Aorta (tissue), 5 donors: Measurements from ENCODE around the gene CIT. TPM values are rescaled to one million over a fixed set of nuclear protein-coding genes. Genes with fewer than 3 reads are reported as not detected.

Source experiments
- ATAC-seq: fragments of 200-7000 bp; cut with Tn5 transposase; one replicate; pipeline ENCODE4 v1.9.1; 2022; ENCODE audit warnings: moderate library complexity; ENCODE audit not compliant: low FRiP score
- DNase-seq, 2 donors: peaks; one replicate each; pipeline ENCODE4 v3.0.0-alpha.2; 2020
- H3K27ac ChIP-seq, 2 donors: one replicate each; pipeline ENCODE4 v1.5.1; 2013; ENCODE audit warnings: low read length in 2 of 2, mild to moderate bottlenecking in 2 of 2, moderate library complexity in 2 of 2, control low read depth in 1 of 2, inconsistent platforms in 1 of 2, low read depth in 1 of 2
- H3K27me3 ChIP-seq, 2 donors: one replicate each; pipeline ENCODE4 v1.6.1; 2013; ENCODE audit warnings: control low read depth in 1 of 2, low read length in 1 of 2, mild to moderate bottlenecking in 1 of 2, moderate library complexity in 1 of 2; ENCODE audit not compliant: insufficient read depth in 2 of 2, control insufficient read depth in 1 of 2
- H3K36me3 ChIP-seq, 2 donors: one replicate each; pipeline ENCODE4 v1.6.1; 2013; ENCODE audit warnings: control low read depth in 1 of 2, low read length in 1 of 2, mild to moderate bottlenecking in 1 of 2; ENCODE audit not compliant: insufficient read depth in 2 of 2, control insufficient read depth in 1 of 2
- H3K4me1 ChIP-seq, 2 donors: one replicate each; pipeline ENCODE4 v1.6.1; 2013; ENCODE audit warnings: low read length in 2 of 2, control low read depth in 1 of 2, mild to moderate bottlenecking in 1 of 2, moderate library complexity in 1 of 2; ENCODE audit not compliant: insufficient read depth in 2 of 2, control insufficient read depth in 1 of 2
- H3K4me3 ChIP-seq, 2 donors: one replicate each; pipeline ENCODE4 v1.5.1; 2013; ENCODE audit warnings: low read length in 2 of 2, control low read depth in 1 of 2, mild to moderate bottlenecking in 1 of 2
- H3K9me3 ChIP-seq: one replicate; pipeline ENCODE4 v1.6.1; 2013; ENCODE audit warnings: mild to moderate bottlenecking, low read length; ENCODE audit not compliant: control insufficient read depth
- WGBS, 2 donors: extraction: QIAGEN DNeasy Blood & Tissue Kit; methylation state at CpG; one replicate each; pipeline ENCODE4 v1.1.7; 2013; 5-methylcytosine and 5-hydroxymethylcytosine counted together
- intact Hi-C, 2 donors: fragments of 100-400 bp; cut with DNase I; formaldehyde crosslinking; loops; one replicate each; pipeline versions ENCODE4 v1.14.2 to v1.15.0; 2022
- polyA plus RNA-seq, 2 donors: library from polyadenylated mRNA; stranded (reverse); fragments of 200-250 nt; gene quantifications; one replicate each; pipeline ENCODE4 v1.2.3, GENCODE V29; 2013
- total RNA-seq, 2 donors: library from RNA; stranded (reverse); fragmentation: NEBNext Ultra II Directional; extraction: Animal tissue kit (Norgen Biotek cat#: 25700); gene quantifications; one replicate each; pipeline ENCODE4 v1.2.1, GENCODE V29; 2021
- donor health status: healthy with polysubstance abuse.
- donor health status: Bipolar disorder and iron deficiency.
- donor health status: DM: no; HTN: no; CAD: no.
- donor health status: DM: no; HTN: no; CAD: no.
- donor health status: DM: yes; HTN: yes; CAD: no.

CIT gene
- total and polyA plus RNA-seq, 4 donors, result 0.13 to 7.1 (median 1.5) TPM

DNA sequence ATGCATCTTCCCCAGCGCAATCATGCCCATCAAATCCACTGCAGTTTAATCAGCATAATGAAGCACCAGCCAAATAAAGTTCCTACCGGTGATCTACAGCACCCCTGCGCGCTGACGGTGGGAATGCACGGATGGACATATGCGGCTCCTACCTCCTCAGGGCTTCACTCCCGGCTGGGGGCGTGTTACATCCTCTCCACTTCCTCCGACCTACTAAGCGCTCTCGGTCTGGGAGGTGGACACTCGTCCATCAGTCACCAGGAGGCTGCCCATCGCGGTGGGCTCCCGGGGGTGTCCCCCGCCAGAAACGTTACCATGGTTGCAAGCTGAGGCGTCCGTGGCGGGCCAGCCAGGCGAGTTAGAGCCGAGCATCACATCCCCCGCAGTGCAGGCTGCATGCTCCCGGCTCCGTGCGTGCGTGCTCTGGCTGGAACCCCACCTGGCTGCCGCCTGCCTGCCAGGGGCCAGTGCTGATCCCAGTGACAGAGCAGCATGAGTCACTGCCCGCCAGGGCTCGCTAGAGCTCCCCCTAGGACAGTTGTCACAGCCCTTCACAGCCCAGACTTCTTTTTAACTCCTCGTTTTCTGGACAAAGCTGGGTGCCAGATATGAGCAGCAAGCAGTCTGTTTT, 73.0 kb downstream of the CIT start:
- ATAC-seq (peak; percentile 86), DNase-seq (peak; percentile 60 to 86)
- Histone ChIP-seq H3K27me3 (no peaks in the 10 kb centered on the region), H3K4me1 (no peaks in the 10 kb centered on the region), H3K36me3 (no peaks in the 10 kb centered on the region), H3K27ac (no peak overlapping the region), H3K9me3 (no peaks in the 10 kb centered on the region), H3K4me3 (peak overlapping the region in 1 of 2 donors; percentile 10)
- intact Hi-C loops, result no loop called here
- 6 to 9% methylated on average over 32 of the region's 32 CpGs for WGBS, 2 donors

DNA sequence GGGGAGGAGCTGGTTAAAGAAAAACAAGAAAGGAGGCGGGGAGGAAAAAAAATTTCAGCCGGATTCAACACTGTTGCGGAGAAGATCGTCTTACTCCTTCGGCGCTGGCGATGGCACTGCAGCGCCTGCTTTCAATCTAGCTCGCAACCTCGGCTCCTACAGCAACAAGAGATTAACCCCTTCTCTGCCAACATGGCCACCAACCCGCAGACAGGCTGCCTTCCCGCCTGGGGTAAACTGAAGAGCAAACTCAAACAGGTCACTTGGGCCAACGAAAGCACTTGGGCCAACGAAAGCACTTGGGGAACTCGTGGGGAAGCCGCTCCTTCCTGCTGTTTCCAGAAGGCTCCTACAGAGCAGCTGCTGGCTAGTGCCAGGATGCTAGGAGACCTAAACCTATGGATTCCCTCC, 73.7 kb downstream of the CIT start:
- peak overlapping the region in 1 of 2 donors; percentile 22 for H3K4me3 ChIP-seq
- WGBS, 2 donors, result 7 to 8% methylated on average over 16 of the region's 16 CpGs
- DNase-seq (peak in 1 of 2 donors; percentile 45), ATAC-seq (peak; percentile 74)
- no peaks in the 10 kb centered on the region for H3K9me3 ChIP-seq
- H3K36me3 ChIP-seq, result no peaks in the 10 kb centered on the region
- H3K27me3 ChIP-seq, result no peaks in the 10 kb centered on the region
- intact Hi-C loops, result no loop called here
- H3K4me1 ChIP-seq, result no peaks in the 10 kb centered on the region
- no peak overlapping the region for H3K27ac ChIP-seq

DNA sequence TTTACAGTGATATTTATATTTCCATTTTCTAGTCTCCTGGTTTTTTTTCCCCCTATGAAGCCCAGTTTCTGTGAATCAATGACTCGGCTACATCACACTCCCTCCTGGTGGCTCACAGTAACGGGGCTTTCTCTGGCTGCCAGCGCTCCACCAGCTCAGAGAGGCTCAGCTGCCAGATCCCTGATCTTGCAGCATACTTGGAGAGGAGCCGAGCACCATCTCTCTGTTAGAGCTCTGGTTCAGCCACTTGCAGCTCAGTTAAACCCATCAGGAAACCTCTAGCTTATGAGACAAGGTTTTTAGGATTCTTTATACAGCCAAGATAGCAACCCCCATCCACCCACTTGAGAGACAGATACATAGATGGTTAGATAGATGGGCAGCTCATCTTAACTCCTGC, 74.6 kb downstream of the CIT start:
- WGBS, 2 donors, result 1 to 8% methylated on average over 4 of the region's 4 CpGs
- no peak overlapping the region for H3K4me3 ChIP-seq
- no peak overlapping the region for H3K27ac ChIP-seq
- no peaks in the 10 kb centered on the region for H3K4me1 ChIP-seq
- peak; percentile 63 to 81 for DNase-seq
- intact Hi-C loops, result no loop called here
- H3K9me3 ChIP-seq, result no peaks in the 10 kb centered on the region
- no peaks in the 10 kb centered on the region for H3K27me3 ChIP-seq
- no peaks in the 10 kb centered on the region for H3K36me3 ChIP-seq
- ATAC-seq, result peak; percentile 49

DNA sequence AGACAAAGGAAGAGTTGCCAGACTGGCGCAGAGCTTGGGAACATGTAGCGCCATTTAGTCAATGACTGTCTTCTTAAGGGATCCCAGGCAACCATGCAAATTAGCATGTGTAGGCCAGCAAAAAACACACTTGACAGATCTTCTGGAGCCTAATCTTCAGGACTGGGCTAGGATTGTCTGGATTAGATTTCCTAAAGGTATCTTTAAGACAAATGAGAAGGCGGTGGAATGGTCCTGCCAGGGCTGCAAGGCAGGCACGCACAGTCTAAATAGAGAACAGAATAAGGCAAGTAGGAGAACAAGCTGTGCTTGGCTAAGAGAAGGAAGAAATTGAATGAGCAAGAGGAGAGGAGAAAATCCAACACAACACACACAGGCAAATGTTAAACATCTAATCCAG, 80.0 kb downstream of the CIT start:
- intact Hi-C loops, result no loop called here

DNA sequence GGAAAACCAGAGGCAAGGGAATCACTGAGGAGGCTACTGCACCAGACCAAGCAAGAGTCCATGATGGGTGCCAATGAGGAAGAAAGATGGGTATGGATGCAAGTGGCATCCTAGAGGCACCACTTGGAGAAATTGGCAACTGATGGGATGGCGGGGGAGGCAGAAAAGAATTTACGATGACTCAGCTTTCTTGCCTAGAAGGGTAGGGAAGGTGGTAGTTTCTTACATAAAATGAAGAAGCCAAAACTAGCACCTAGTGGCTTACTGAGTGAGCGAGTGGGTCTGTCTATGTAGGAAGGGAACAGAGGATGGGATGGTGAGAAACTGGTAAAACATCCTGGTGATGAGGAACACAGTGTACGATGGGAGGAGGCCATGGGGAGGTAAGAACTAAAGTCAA, 80.8 kb downstream of the CIT start:
- Histone ChIP-seq H3K36me3 (no peaks in the 10 kb centered on the region), H3K4me3 (no peak overlapping the region), H3K4me1 (no peaks in the 10 kb centered on the region), H3K9me3 (no peaks in the 10 kb centered on the region), H3K27ac (no peak overlapping the region), H3K27me3 (no peaks in the 10 kb centered on the region)
- intact Hi-C loops, result no loop called here
- no peak for ATAC-seq
- WGBS, 2 donors, result 98 to 100% methylated on average over 4 of the region's 4 CpGs
- DNase-seq, result no peak

More for the DNA sequence above, 80.0 kb downstream of the CIT start:
- Histone ChIP-seq H3K27me3 (no peaks in the 10 kb centered on the region), H3K4me1 (no peaks in the 10 kb centered on the region), H3K4me3 (no peak overlapping the region), H3K27ac (no peak overlapping the region), H3K9me3 (no peaks in the 10 kb centered on the region), H3K36me3 (no peaks in the 10 kb centered on the region)
- no peak for DNase-seq
- ATAC-seq, result no peak
- WGBS, 2 donors, result 98% methylated on average over 4 of the region's 4 CpGs

DNA sequence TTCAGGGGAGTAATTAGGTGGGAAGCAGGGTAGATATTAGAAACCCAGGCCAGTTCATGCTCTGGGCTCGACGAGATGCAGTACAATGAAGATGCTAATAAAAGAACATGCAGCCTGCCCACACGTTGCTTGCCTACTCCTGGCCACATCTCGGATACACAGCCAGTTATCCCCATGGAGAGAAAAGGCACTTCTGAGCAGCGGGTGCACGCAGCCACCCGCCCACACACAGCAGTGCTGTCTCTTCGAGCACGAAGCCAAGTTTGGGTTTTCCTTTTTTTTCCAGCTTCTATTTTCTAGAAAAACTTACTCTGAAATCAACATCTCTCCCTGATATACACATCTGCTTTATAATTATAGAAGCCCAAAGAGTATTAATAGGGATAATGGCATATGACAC, 85.7 kb downstream of the CIT start:
- WGBS, 2 donors, result 89 to 90% methylated on average over 9 of the region's 9 CpGs
- intact Hi-C loops, result no loop called here
- H3K4me3 ChIP-seq, result no peak overlapping the region
- DNase-seq (no peak), ATAC-seq (no peak)
- peaks cover 2% of the 10 kb centered on the region for H3K9me3 ChIP-seq
- no peaks in the 10 kb centered on the region for H3K4me1 ChIP-seq
- no peaks in the 10 kb centered on the region for H3K36me3 ChIP-seq
- H3K27me3 ChIP-seq, result no peaks in the 10 kb centered on the region
- no peak overlapping the region for H3K27ac ChIP-seq

DNA sequence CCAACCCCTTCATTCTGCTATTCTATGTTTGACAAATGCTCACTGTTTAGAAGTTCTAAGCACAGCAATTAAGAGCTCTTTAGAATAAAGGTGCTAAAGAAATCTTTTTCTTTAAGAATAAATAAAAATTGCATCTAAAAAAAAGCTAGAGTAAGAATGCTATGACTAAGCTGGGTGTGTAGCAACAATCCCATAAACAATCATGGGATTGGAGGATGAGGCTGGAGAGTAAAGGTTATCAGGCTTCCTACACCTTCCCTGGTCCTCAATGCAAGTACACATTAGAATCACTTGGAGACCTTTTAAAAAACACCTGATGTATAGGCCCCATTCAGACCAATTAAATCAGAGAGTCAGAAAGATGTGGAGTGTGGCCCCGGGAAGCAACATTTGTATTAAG, 88.3 kb downstream of the CIT start:
- 97 to 100% methylated on average over 1 of the region's 1 CpG for WGBS, 2 donors
- no peak for DNase-seq
- Histone ChIP-seq H3K4me3 (no peak overlapping the region), H3K9me3 (peaks cover 5% of the 10 kb centered on the region), H3K36me3 (no peaks in the 10 kb centered on the region), H3K27ac (no peak overlapping the region), H3K4me1 (no peaks in the 10 kb centered on the region), H3K27me3 (no peaks in the 10 kb centered on the region)
- intact Hi-C loops, result no loop called here
- no peak for ATAC-seq

DNA sequence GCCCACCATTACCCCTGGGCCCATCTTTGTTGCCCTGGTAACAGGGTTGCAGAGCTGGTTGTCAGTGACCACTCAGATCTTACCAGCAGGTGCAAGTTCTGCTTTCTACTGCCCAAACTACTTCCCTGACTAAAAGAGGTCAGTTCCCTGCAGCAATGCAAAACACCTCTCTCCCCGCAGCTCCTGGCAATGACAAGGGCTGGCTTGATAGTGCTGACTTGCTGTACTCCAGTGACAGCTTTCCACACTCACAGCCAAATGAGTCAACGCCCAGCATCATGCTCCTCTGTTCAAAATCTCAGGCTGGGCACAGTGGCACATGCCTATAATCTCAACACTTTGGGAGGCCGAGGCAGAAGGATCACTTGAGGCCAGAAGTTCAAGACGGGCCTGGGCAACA, 90.6 kb downstream of the CIT start:
- intact Hi-C loops, result no loop called here
- Histone ChIP-seq H3K27me3 (no peaks in the 10 kb centered on the region), H3K4me3 (no peak overlapping the region), H3K27ac (no peak overlapping the region), H3K9me3 (peaks cover 5% of the 10 kb centered on the region), H3K36me3 (no peaks in the 10 kb centered on the region), H3K4me1 (no peaks in the 10 kb centered on the region)
- DNase-seq, result no peak
- WGBS, 2 donors, result 76 to 79% methylated on average over 4 of the region's 4 CpGs
- no peak for ATAC-seq

DNA sequence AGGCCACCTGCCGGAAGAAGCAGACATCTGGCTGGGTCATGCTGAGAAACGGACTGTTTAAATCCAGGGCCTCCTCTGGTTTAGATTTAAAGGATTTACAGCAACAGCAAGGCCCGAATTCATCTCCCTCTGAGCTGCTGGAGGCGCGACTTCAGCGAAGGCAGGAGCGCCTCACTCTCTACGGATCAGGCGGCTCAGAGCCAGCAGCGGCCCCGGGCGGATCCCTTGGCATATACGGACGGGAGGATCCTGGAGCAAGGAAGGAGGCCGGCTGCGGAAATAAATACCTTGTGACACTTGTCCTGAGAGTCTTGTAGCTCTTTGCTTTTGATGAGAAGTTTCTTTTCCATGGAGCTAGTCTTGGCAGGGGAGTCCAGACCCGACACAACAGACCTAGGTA, 92.4 kb downstream of the CIT start:
- DNase-seq (no peak), ATAC-seq (no peak)
- H3K4me3 ChIP-seq, result no peak overlapping the region
- intact Hi-C loops, result no loop called here
- no peaks in the 10 kb centered on the region for H3K27me3 ChIP-seq
- H3K36me3 ChIP-seq, result no peaks in the 10 kb centered on the region
- peaks cover 5% of the 10 kb centered on the region for H3K9me3 ChIP-seq
- H3K4me1 ChIP-seq, result no peaks in the 10 kb centered on the region
- WGBS, 2 donors, result 97 to 98% methylated on average over 17 of the region's 17 CpGs
- H3K27ac ChIP-seq, result no peak overlapping the region
